GM12878 (cell line): ENCODE data around the gene TRERF1.

ENCODE experiments used
- CHD2 ChIP-seq: IDR thresholded peaks from 2 replicates; pipeline ENCODE4 v1.6.1; 2011; ENCODE audit warnings: low read depth, low read length, improper control_type of control experiment, borderline replicate concordance
- NRF1 ChIP-seq: conservative IDR thresholded peaks from 2 replicates; pipeline ENCODE4 v1.6.1; 2011; ENCODE audit warnings: mild to moderate bottlenecking, low read depth, low read length, improper control_type of control experiment
- POLR2AphosphoS5 ChIP-seq: IDR thresholded peaks from 2 replicates; pipeline ENCODE4 v1.6.1; 2011; ENCODE audit warnings: mild to moderate bottlenecking, low read length, inconsistent platforms
- RUNX3 ChIP-seq: IDR thresholded peaks from 2 replicates; pipeline ENCODE4 v1.6.1; 2012; ENCODE audit warnings: low read length, inconsistent platforms
- TAF1 ChIP-seq: IDR thresholded peaks from 2 replicates; pipeline ENCODE4 v1.6.1; 2011; ENCODE audit warnings: mild to moderate bottlenecking, low read depth, low read length, borderline replicate concordance
- TCF3 ChIP-seq: IDR thresholded peaks from 2 replicates; pipeline ENCODE4 v1.6.1; 2012; ENCODE audit warnings: low read depth, mild to moderate bottlenecking, low read length, borderline replicate concordance; ENCODE audit not compliant: insufficient read depth

DNA sequence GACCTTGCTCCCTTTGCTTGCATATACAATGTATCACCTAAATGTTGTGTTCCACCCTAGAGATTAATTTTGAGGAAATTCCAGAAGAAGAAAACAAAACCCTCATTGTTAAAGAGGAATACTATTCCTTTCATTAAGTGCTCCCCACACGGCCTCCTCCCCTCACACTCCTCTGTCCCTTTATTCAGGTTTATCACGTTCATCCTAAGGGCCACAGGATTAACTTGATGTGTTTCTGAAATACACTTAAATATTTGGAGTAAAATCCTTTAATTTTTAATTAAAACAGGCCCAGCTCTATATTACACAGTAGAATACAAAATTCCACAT is 144.6 kb downstream of the TRERF1 start:
- no peak for TF ChIP-seq TCF3
- TF ChIP-seq POLR2AphosphoS5, result no peak
- no peak for TF ChIP-seq TAF1
- TF ChIP-seq CHD2, result no peak
- no peak for TF ChIP-seq NRF1
- TF ChIP-seq RUNX3, result no peak
